Natural killer cell (primary cell): ENCODE measurements around the gene SLC35F1. TPM values are rescaled to one million over a fixed set of nuclear protein-coding genes. Genes with fewer than 3 reads are reported as not detected.

Source experiments
- ATAC-seq, 3 donors: fragments of 150-1000 bp in 2 of 3; fragments of 200-7000 bp in 1 of 3; cut with Tn5 transposase; 1 replicate in 1 of 3; 2 replicates in 2 of 3; pipeline ENCODE4 v1.10.0; 2021; ENCODE audit warnings: mild to moderate bottlenecking in 2 of 3, moderate library complexity in 2 of 3
- DNase-seq, 2 donors: peaks; one replicate each; pipeline versions ENCODE4 v3.0.0 to v3.0.0-alpha.2; 2013 to 2021; ENCODE audit warnings: mixed read lengths in 1 of 2
- H3K27ac ChIP-seq: one replicate; pipeline ENCODE4 v1.5.1; 2013; ENCODE audit warnings: mild to moderate bottlenecking, low read length
- H3K27me3 ChIP-seq: one replicate; pipeline ENCODE4 v1.6.1; 2013; ENCODE audit warnings: low read length; ENCODE audit not compliant: control insufficient read depth, insufficient read depth
- H3K36me3 ChIP-seq: one replicate; pipeline ENCODE4 v1.6.1; 2013; ENCODE audit warnings: low read length; ENCODE audit not compliant: control insufficient read depth, insufficient read depth
- H3K4me1 ChIP-seq: one replicate; pipeline ENCODE4 v1.6.1; 2013; ENCODE audit warnings: low read length; ENCODE audit not compliant: control insufficient read depth, insufficient read depth
- H3K4me3 ChIP-seq: one replicate; pipeline ENCODE4 v1.5.1; 2013; ENCODE audit warnings: low read length
- H3K9me3 ChIP-seq: one replicate; pipeline ENCODE4 v1.6.1; 2013; ENCODE audit warnings: low read length; ENCODE audit not compliant: control insufficient read depth, insufficient read depth
- H3K27ac Mint-ChIP-seq, 2 donors: one replicate each; pipeline ENCODE4 v1.8.0; 2022; ENCODE audit warnings: mild to moderate bottlenecking in 2 of 2, mixed read lengths in 2 of 2, moderate library complexity in 1 of 2
- H3K27me3 Mint-ChIP-seq, 2 donors: one replicate each; pipeline ENCODE4 v1.8.0; 2022; ENCODE audit warnings: low read depth in 2 of 2, mixed read lengths in 2 of 2
- H3K36me3 Mint-ChIP-seq: one replicate; pipeline ENCODE4 v1.8.0; 2022; ENCODE audit warnings: mixed read lengths
- H3K4me1 Mint-ChIP-seq, 2 donors: one replicate each; pipeline ENCODE4 v1.8.0; 2022; ENCODE audit warnings: mixed read lengths in 2 of 2
- H3K4me3 Mint-ChIP-seq: one replicate; pipeline ENCODE4 v1.8.0; 2022; ENCODE audit warnings: mild to moderate bottlenecking, moderate library complexity, mixed read lengths
- H3K9me3 Mint-ChIP-seq, 2 donors: one replicate each; pipeline ENCODE4 v1.8.0; 2022; ENCODE audit warnings: mixed read lengths in 2 of 2
- WGBS: methylation state at CpG from one replicate; pipeline ENCODE4 v1.1.7; 2013; ENCODE audit warnings: missing lambda C conversion rate; ENCODE audit not compliant: insufficient coverage; 5-methylcytosine and 5-hydroxymethylcytosine counted together
- intact Hi-C: fragments of 100-400 bp; cut with micrococcal nuclease; formaldehyde crosslinking; loops from one replicate; pipeline ENCODE4 v1.14.2; 2022
- total RNA-seq, 4 donors: library from RNA; stranded (reverse); fragments of 120-200 nt in 1 of 4; gene quantifications; one replicate each; pipeline versions ENCODE4 v1.2.3 to v1.2.4, GENCODE V29; 2013 to 2022
- TF ChIP-seq, protein P1 (sequence below): fragments of 200-600 bp; IDR thresholded peaks from one replicate; pipeline ENCODE4 v1.8.0; 2022; ENCODE audit warnings: antibody characterized with exemption

SLC35F1 gene
- total RNA-seq, 3 donors from 2014 or later (not counting 1 experiment from before 2014, with no cell fraction given): not detected

DNA sequence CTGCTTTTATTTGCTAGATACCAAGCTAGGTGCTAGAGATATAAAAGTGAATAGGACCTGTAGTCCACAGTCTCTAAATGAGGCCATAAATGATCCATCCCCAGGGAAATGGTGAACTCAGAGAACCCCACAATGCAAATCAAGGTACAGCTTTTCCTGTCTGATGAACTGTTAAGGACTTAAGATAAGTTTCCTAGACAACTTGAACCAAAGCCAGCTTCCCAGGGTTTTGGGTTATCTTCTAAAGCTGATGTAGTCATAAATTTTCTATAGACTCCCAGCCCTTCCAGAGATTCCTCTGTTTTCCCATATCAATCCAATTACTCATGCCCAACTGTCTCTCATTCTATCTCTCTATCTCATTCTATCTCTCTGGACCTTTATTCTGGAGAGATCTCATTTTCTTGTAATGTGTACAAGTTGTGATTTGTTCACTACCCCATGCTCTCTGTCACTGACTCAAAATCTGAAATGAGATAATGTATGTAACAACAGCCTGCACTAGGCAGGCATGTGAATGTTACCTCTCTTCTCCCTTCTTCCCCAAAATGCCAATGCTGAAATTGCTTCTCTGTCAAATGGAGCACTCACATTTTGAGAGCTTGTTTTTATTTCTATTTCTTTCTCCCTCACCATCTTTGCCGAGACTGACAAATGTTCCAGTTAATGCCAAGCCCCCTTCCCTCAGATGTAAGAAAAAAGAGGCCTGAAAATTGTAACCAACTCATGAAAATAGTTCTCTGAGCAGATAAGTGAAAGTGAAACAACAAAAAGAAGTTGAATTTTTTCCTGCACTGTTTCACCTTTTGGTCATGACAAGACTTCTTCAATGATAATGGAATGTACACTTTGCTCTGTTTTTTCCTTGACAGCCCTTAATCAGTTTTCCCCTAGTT is 279.9 kb downstream of the SLC35F1 start:
- H3K36me3 ChIP-seq: no peaks in the 10 kb centered on the region
- ATAC-seq: no peak
- no peak overlapping the region for H3K4me3 ChIP-seq
- no peaks in the 10 kb centered on the region for H3K4me1 ChIP-seq
- Mint-ChIP-seq H3K27me3 (no peaks in the 10 kb centered on the region), H3K27ac (peak overlapping the region in 1 of 2 donors; percentile 18), H3K4me1 (peaks cover 6 to 16% of the 10 kb centered on the region in 2 donors), H3K36me3 (no peaks in the 10 kb centered on the region), H3K4me3 (no peak overlapping the region), H3K9me3 (no peaks in the 10 kb centered on the region)
- no peak for DNase-seq
- 33% methylated on average over 1 of the region's 1 CpG for WGBS
- intact Hi-C loops: no loop called here
- TF ChIP-seq, protein P1, sequence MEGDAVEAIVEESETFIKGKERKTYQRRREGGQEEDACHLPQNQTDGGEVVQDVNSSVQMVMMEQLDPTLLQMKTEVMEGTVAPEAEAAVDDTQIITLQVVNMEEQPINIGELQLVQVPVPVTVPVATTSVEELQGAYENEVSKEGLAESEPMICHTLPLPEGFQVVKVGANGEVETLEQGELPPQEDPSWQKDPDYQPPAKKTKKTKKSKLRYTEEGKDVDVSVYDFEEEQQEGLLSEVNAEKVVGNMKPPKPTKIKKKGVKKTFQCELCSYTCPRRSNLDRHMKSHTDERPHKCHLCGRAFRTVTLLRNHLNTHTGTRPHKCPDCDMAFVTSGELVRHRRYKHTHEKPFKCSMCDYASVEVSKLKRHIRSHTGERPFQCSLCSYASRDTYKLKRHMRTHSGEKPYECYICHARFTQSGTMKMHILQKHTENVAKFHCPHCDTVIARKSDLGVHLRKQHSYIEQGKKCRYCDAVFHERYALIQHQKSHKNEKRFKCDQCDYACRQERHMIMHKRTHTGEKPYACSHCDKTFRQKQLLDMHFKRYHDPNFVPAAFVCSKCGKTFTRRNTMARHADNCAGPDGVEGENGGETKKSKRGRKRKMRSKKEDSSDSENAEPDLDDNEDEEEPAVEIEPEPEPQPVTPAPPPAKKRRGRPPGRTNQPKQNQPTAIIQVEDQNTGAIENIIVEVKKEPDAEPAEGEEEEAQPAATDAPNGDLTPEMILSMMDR: no peak
- no peaks in the 10 kb centered on the region for H3K27me3 ChIP-seq
- H3K27ac ChIP-seq: no peak overlapping the region
- H3K9me3 ChIP-seq: no peaks in the 10 kb centered on the region

DNA sequence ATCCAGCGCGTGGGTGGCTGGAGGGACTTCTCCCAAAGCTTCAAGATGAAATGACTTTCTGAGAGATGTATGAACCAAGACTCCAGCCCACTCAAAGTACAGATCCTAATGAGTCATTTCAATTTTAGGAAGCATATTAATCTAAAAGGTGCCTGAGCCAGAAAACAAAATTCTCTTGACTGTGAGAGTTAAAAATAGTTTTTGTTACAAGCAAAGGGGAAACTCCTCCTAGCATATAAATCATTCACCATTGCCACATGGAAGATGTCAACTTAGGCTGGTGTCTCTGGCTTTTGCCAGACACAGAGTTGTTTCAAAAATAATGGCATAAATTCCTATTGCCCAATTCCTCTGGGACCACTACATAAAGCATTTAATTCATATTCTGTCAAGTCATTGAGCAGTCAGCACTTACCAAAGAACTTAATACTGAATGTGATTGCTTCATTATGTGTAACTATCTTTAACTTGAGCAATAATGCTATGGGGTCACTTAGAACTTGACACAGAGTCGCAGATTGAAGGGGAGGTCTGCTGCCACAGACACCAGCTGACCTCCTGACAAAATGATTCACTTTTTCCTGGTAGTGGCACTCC is 280.6 kb downstream of the SLC35F1 start:
- H3K4me3 Mint-ChIP-seq: no peak overlapping the region
- intact Hi-C loops: no loop called here

DNA sequence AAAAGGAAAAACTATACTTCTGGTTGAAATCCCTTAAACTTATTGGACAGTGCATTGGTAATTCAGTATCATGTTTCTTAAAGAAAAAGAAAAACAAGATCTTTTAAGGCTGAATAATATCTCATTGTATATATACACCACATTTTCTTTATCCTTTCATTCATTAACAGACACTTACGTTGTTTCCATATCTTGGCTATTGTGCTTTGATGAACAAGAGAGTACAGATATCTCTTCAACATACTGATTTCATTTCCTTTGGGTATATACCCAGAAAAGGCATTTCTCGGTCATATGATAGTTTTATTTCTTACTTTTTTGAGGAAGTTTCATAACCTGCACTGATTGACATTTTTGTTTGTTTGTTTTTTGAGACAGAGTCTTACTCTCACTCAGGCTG is 281.5 kb downstream of the SLC35F1 start:
- no peaks in the 10 kb centered on the region for H3K27me3 ChIP-seq
- H3K27me3 Mint-ChIP-seq: no peaks in the 10 kb centered on the region
- no peak for DNase-seq
- H3K4me3 ChIP-seq: no peak overlapping the region
- TF ChIP-seq, protein P1: no peak
- ATAC-seq: no peak
- no peaks in the 10 kb centered on the region for H3K36me3 Mint-ChIP-seq
- intact Hi-C loops: no loop called here
- H3K4me3 Mint-ChIP-seq: no peak overlapping the region
- H3K27ac Mint-ChIP-seq: no peak overlapping the region
- H3K36me3 ChIP-seq: no peaks in the 10 kb centered on the region
- peaks cover 6 to 16% of the 10 kb centered on the region in 2 donors for H3K4me1 Mint-ChIP-seq
- H3K4me1 ChIP-seq: no peaks in the 10 kb centered on the region
- H3K9me3 Mint-ChIP-seq: no peaks in the 10 kb centered on the region
- no peaks in the 10 kb centered on the region for H3K9me3 ChIP-seq
- no peak overlapping the region for H3K27ac ChIP-seq
- no CpG with 5 or more reads among the region's 2 CpGs for WGBS

More for the DNA sequence above, 280.6 kb downstream of the SLC35F1 start:
- no peak overlapping the region for H3K4me3 ChIP-seq
- no peaks in the 10 kb centered on the region for H3K9me3 ChIP-seq
- WGBS: 60% methylated on average over 3 of the region's 3 CpGs
- TF ChIP-seq, protein P1: no peak
- no peak for DNase-seq
- H3K36me3 ChIP-seq: no peaks in the 10 kb centered on the region
- no peak for ATAC-seq
- Mint-ChIP-seq H3K36me3 (no peaks in the 10 kb centered on the region), H3K9me3 (no peaks in the 10 kb centered on the region), H3K27me3 (no peaks in the 10 kb centered on the region), H3K27ac (peak overlapping the region in 1 of 2 donors; percentile 18), H3K4me1 (peaks cover 6 to 16% of the 10 kb centered on the region in 2 donors)
- H3K27ac ChIP-seq: no peak overlapping the region
- no peaks in the 10 kb centered on the region for H3K4me1 ChIP-seq
- no peaks in the 10 kb centered on the region for H3K27me3 ChIP-seq
